NCI-H1105 (cell line): ENCODE results near the gene CGB3.

Source experiments
- DNase-seq: peaks from one replicate; lab custom pipeline; 2025; lab: John Stamatoyannopoulos, UW

Gene CGB3

GRCh38 chr19:49016067-49016839 lies 7.9 kb downstream of the CGB3 start:
- no peak for DNase-seq

GRCh38 chr19:49014870-49015255 lies 9.3 kb downstream of the CGB3 start:
- DNase-seq = no peak

GRCh38 chr19:49014123-49014869 lies 9.8 kb downstream of the CGB3 start:
- DNase-seq = no peak

- DNase-seq = no peak
Measured at GRCh38 chr19:49011194-49011593, 12.9 kb downstream of the CGB3 start.

GRCh38 chr19:49010453-49010852 lies 13.7 kb downstream of the CGB3 start:
- DNase-seq = no peak

- DNase-seq = no peak
Measured at GRCh38 chr19:49009828-49010227, 14.3 kb downstream of the CGB3 start.

- no peak for DNase-seq
Measured at GRCh38 chr19:49006905-49007304, 17.2 kb downstream of the CGB3 start.

GRCh38 chr19:49004964-49005614 lies 19.0 kb downstream of the CGB3 start:
- no peak for DNase-seq

- no peak for DNase-seq
Measured at GRCh38 chr19:49004133-49004532, 20.0 kb downstream of the CGB3 start.

- DNase-seq = no peak
Measured at GRCh38 chr19:48999481-49000325, 24.4 kb downstream of the CGB3 start.

- DNase-seq = no peak
Measured at GRCh38 chr19:48997972-48998371, 26.2 kb downstream of the CGB3 start.

- DNase-seq = no peak
Measured at GRCh38 chr19:48994035-48994386, 30.1 kb downstream of the CGB3 start.

- DNase-seq = peak; percentile 99
Measured at GRCh38 chr19:48993175-48994034, 30.7 kb downstream of the CGB3 start, which contains the start of the genes GYS1 and RUVBL2. TSS of gene GYS1 (minus strand) at chr19:48993309. CDS start at chr19:48993112, 197 bp downstream. TSS of gene RUVBL2 (plus strand) at chr19:48993887. CDS start at chr19:48993912, 25 bp downstream.

- DNase-seq = no peak
Measured at GRCh38 chr19:48992581-48993174, 31.5 kb downstream of the CGB3 start.

GRCh38 chr19:48991873-48992580 lies 32.1 kb downstream of the CGB3 start:
- DNase-seq = no peak

- DNase-seq = no peak
Measured at GRCh38 chr19:48991011-48991609, 33.0 kb downstream of the CGB3 start.

- DNase-seq = no peak
Measured at GRCh38 chr19:48990400-48990799, 33.7 kb downstream of the CGB3 start.

- DNase-seq = no peak
Measured at GRCh38 chr19:48989701-48990291, 34.3 kb downstream of the CGB3 start.

GRCh38 chr19:48988860-48989259 lies 35.3 kb downstream of the CGB3 start:
- no peak for DNase-seq
